ENCODE results near the gene SYT13. TPM values are rescaled to one million over a fixed set of nuclear protein-coding genes. Genes with fewer than 3 reads are reported as not detected.
"Not testable (repeated sequence)": the region's sequence is repeated elsewhere in the genome, so short reads cannot be mapped to it uniquely, and the experiment has no call there.

The SYT13 gene
- total RNA-seq, 1 donor from 2014 or later, result 1.4 TPM

DNA sequence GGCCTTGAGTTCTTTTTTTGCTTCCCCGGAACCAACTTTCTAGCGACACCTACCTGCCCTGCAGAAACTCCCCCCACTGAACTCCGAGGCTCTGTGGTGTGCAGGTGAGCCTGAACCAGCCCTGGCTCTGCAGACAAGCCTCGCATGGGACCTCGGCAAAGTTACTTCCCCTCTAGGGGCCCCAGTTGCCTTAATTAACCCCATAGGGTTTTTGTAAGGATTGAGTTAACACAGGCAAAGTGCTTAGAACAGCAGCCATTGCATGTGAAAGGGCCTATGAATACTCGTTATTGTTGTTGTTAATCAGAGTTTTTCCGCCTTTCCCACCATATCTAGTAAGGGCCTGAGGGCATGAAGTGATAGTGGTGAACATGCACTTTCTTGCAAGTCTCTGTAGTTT, 12.6 kb upstream of the SYT13 start:
- no peak for DNase-seq (ENCODE audit: low spot score)
- Mint-ChIP-seq H3K36me3 (ENCODE audit: low read depth, unreplicated experiment) (no peaks in the 10 kb centered on the region), H3K27ac (ENCODE audit: unreplicated experiment) (no peak overlapping the region), H3K9me3 (ENCODE audit: unreplicated experiment) (no peaks in the 10 kb centered on the region), H3K4me1 (ENCODE audit: unreplicated experiment) (no peaks in the 10 kb centered on the region), H3K4me3 (ENCODE audit: unreplicated experiment) (no peak overlapping the region), H3K27me3 (ENCODE audit: unreplicated experiment) (peaks cover 2% of the 10 kb centered on the region)
- TF ChIP-seq, protein P1, sequence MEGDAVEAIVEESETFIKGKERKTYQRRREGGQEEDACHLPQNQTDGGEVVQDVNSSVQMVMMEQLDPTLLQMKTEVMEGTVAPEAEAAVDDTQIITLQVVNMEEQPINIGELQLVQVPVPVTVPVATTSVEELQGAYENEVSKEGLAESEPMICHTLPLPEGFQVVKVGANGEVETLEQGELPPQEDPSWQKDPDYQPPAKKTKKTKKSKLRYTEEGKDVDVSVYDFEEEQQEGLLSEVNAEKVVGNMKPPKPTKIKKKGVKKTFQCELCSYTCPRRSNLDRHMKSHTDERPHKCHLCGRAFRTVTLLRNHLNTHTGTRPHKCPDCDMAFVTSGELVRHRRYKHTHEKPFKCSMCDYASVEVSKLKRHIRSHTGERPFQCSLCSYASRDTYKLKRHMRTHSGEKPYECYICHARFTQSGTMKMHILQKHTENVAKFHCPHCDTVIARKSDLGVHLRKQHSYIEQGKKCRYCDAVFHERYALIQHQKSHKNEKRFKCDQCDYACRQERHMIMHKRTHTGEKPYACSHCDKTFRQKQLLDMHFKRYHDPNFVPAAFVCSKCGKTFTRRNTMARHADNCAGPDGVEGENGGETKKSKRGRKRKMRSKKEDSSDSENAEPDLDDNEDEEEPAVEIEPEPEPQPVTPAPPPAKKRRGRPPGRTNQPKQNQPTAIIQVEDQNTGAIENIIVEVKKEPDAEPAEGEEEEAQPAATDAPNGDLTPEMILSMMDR (IDR thresholded peaks at IDR 0.05; ENCODE audit: unreplicated experiment), result no peak

DNA sequence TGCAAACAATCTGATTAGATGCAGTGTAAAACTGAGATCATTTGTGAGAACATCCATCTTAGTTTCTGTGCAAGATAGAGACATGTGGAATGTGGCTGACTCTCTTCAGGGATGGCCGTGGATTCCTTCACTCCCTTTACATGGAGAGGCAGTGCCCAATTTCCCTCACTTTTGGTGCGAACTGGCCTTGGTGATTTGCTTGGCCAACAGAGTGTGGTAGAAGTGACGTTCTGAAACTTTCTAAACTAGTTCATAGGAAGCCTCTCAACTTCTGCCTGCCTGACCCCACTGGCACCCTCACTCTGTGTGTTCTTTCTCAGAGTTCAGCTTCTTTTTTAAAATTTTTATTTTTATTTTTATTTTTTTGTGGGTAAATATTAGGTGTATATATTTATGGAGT, 9.9 kb upstream of the SYT13 start:
- TF ChIP-seq, protein P1 (IDR thresholded peaks at IDR 0.05; ENCODE audit: unreplicated experiment), result no peak
- no peaks in the 10 kb centered on the region for H3K4me1 Mint-ChIP-seq (ENCODE audit: unreplicated experiment)
- no peak for DNase-seq (ENCODE audit: low spot score)
- no peaks in the 10 kb centered on the region for H3K9me3 Mint-ChIP-seq (ENCODE audit: unreplicated experiment)
- H3K36me3 Mint-ChIP-seq (ENCODE audit: low read depth, unreplicated experiment), result no peaks in the 10 kb centered on the region
- peaks cover 2% of the 10 kb centered on the region for H3K27me3 Mint-ChIP-seq (ENCODE audit: unreplicated experiment)
- no peak overlapping the region for H3K4me3 Mint-ChIP-seq (ENCODE audit: unreplicated experiment)
- H3K27ac Mint-ChIP-seq (ENCODE audit: unreplicated experiment), result no peak overlapping the region

DNA sequence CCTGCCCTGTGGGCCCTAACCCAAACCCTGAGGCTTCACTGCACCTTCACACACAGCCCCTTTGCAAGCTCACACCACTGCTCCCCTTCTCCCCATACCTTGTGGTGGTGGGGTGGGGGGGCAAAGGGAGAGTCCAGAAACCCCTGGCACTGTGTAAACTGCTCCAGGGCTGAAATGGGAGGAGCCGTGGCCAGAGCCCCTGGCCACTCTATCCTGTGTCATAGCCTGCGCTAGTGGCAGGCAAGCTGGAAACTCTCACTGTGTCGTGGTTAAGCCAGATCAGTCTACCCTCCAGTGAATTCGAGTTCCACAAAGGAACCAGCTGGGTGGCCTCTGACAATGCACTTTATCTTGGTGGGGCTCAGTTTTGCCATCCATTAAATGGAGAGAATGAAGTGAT, 8.4 kb upstream of the SYT13 start:
- no peak for DNase-seq (ENCODE audit: low spot score)
- H3K4me1 Mint-ChIP-seq (ENCODE audit: unreplicated experiment), result no peaks in the 10 kb centered on the region
- H3K27me3 Mint-ChIP-seq (ENCODE audit: unreplicated experiment), result peaks cover 5% of the 10 kb centered on the region
- no peaks in the 10 kb centered on the region for H3K9me3 Mint-ChIP-seq (ENCODE audit: unreplicated experiment)
- TF ChIP-seq, protein P1 (IDR thresholded peaks at IDR 0.05; ENCODE audit: unreplicated experiment), result no peak
- no peaks in the 10 kb centered on the region for H3K36me3 Mint-ChIP-seq (ENCODE audit: low read depth, unreplicated experiment)
- H3K27ac Mint-ChIP-seq (ENCODE audit: unreplicated experiment), result no peak overlapping the region
- no peak overlapping the region for H3K4me3 Mint-ChIP-seq (ENCODE audit: unreplicated experiment)

DNA sequence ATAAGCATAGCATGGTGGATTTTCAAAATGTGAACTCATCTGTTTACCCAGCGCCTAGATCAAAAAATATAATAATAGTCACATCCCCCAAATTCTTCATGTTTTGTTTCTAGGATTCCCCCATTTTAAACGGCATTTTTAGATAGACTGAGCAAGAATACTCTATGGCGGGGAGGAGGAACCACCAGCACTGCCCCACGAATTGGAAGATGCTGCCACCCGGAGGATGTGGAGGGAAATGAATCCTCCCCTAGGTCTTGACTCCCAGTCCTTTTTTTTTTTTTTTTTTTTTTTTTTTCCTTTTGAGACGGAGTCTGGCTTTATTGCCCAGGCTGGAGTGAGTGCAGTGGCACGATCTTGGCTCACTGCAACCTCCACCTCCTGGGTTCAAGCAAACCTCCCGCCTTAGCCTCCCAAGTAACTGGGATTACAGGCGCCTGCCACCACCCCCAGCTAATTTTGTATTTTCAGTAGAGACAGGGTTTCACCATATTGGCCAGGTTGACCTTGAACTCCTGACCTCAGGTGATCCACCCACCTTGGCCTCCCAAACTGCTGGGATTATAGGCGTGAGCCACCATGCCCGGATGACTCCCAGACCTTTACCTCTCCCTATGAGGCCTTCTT, 7.5 kb upstream of the SYT13 start:
- peak; percentile 81 for DNase-seq (ENCODE audit: low spot score)
- H3K4me1 Mint-ChIP-seq (ENCODE audit: unreplicated experiment); H3K27ac Mint-ChIP-seq (ENCODE audit: unreplicated experiment); H3K4me3 Mint-ChIP-seq (ENCODE audit: unreplicated experiment); H3K36me3 Mint-ChIP-seq (ENCODE audit: low read depth, unreplicated experiment); H3K9me3 Mint-ChIP-seq (ENCODE audit: unreplicated experiment); H3K27me3 Mint-ChIP-seq (ENCODE audit: unreplicated experiment): not testable (repeated sequence)
- TF ChIP-seq, protein P1 (IDR thresholded peaks at IDR 0.05; ENCODE audit: unreplicated experiment), result peak; percentile 41

DNA sequence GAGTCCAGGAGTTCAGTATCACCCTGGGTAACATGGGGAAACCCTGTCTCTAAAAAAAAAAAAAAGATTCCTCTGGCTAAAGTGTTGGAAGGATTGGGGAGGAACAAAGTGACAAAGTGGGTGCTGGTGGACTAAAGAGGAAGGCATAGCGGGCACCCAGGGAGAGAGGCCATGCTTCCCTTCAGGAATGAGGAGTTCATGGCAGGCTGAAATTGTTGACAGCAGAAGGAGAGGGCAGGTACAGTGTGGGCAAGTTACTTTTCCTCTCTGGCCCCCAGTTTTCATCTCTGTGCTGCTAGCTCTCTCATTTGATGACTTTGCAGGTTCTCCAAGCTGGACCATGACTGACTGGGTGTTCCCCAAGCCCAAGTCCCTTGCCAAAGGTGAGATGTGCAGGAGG, 4.4 kb upstream of the SYT13 start:
- H3K4me3 Mint-ChIP-seq (ENCODE audit: unreplicated experiment), result no peak overlapping the region
- no peaks in the 10 kb centered on the region for H3K9me3 Mint-ChIP-seq (ENCODE audit: unreplicated experiment)
- TF ChIP-seq, protein P1 (IDR thresholded peaks at IDR 0.05; ENCODE audit: unreplicated experiment), result no peak
- H3K27ac Mint-ChIP-seq (ENCODE audit: unreplicated experiment), result no peak overlapping the region
- peaks cover 3% of the 10 kb centered on the region for H3K27me3 Mint-ChIP-seq (ENCODE audit: unreplicated experiment)
- H3K36me3 Mint-ChIP-seq (ENCODE audit: low read depth, unreplicated experiment), result no peaks in the 10 kb centered on the region
- no peak for DNase-seq (ENCODE audit: low spot score)
- peaks cover under 1% of the 10 kb centered on the region for H3K4me1 Mint-ChIP-seq (ENCODE audit: unreplicated experiment)
